GM18868 (cell line): ENCODE measurements around the gene HK1.
A peak's percentile ranks its signal among the peaks of the same experiment; 100 is the strongest.
"Not testable (repeated sequence)": the region's sequence is repeated elsewhere in the genome, so short reads cannot be mapped to it uniquely, and the experiment has no call there.

Experiments used
- ATAC-seq: cut with Tn5 transposase; IDR thresholded peaks from one replicate; pipeline ENCODE4 v1.9.1; 2021; ENCODE audit warnings: mild to moderate bottlenecking, moderate library complexity; ENCODE audit not compliant: unreplicated experiment

Gene HK1

GRCh38 chr10:69278446-69278963 is at the start of gene HK1:
HK1 (plus strand) TSS chr10:69278496.
- ATAC-seq, result no peak

GRCh38 chr10:69229616-69229916 is 48.7 kb upstream of the HK1 start:
- ATAC-seq, result no peak

- no peak for ATAC-seq
These were observed 48.2 kb upstream of the HK1 start for GRCh38 chr10:69230128-69230527.

- ATAC-seq, result no peak
These were observed 46.0 kb upstream of the HK1 start for GRCh38 chr10:69232252-69232651.

- ATAC-seq, result no peak
These were observed 45.4 kb upstream of the HK1 start for GRCh38 chr10:69232736-69233480.

GRCh38 chr10:69234447-69234846 is 43.8 kb upstream of the HK1 start:
- ATAC-seq, result no peak

GRCh38 chr10:69237528-69238159 is 40.7 kb upstream of the HK1 start:
- ATAC-seq, result peak; percentile 80

GRCh38 chr10:69239136-69239535 is 39.2 kb upstream of the HK1 start:
- no peak for ATAC-seq

GRCh38 chr10:69239816-69240434 is 38.4 kb upstream of the HK1 start:
- ATAC-seq, result no peak

- ATAC-seq, result no peak
These were observed 37.8 kb upstream of the HK1 start for GRCh38 chr10:69240455-69240854.

- ATAC-seq, result no peak
These were observed 36.7 kb upstream of the HK1 start for GRCh38 chr10:69241575-69241974.

- ATAC-seq, result no peak
These were observed 36.0 kb upstream of the HK1 start for GRCh38 chr10:69242040-69242851.

GRCh38 chr10:69242852-69243212 is 35.5 kb upstream of the HK1 start:
- ATAC-seq, result no peak

GRCh38 chr10:69243817-69244216 is 34.5 kb upstream of the HK1 start:
- ATAC-seq, result no peak

GRCh38 chr10:69246036-69246435 is 32.3 kb upstream of the HK1 start:
- no peak for ATAC-seq

GRCh38 chr10:69246581-69247312 is 31.5 kb upstream of the HK1 start:
- ATAC-seq, result no peak

- ATAC-seq, result no peak
These were observed 31.0 kb upstream of the HK1 start for GRCh38 chr10:69247313-69247710.

- no peak for ATAC-seq
These were observed 30.1 kb upstream of the HK1 start for GRCh38 chr10:69248117-69248730.

GRCh38 chr10:69250041-69250440 is 28.3 kb upstream of the HK1 start:
- ATAC-seq, result no peak

GRCh38 chr10:69251417-69251816 is 26.9 kb upstream of the HK1 start:
- not testable (repeated sequence) for ATAC-seq
